SU-DHL-6 (cell line): Measurements from ENCODE around the gene HTD2.
"Not testable (repeated sequence)": the region's sequence is repeated elsewhere in the genome, so short reads cannot be mapped to it uniquely, and the experiment has no call there.

Source experiments
- EZH2phosphoT487 ChIP-seq: fragments of 200-600 bp; sonication (generic), shearing (Covaris generic); conservative IDR thresholded peaks from 2 replicates; pipeline ENCODE4 v1.6.1; 2018; ENCODE audit warnings: mild to moderate bottlenecking, antibody characterized with exemption, low read length, moderate library complexity, mixed read lengths
- TF ChIP-seq, protein P1 (sequence below): fragments of 200-600 bp; sonication (generic); IDR thresholded peaks from one replicate; pipeline ENCODE4 v1.5.1; 2017; ENCODE audit warnings: antibody characterized with exemption, mild to moderate bottlenecking, low read length, moderate library complexity; ENCODE audit not compliant: insufficient read depth, poor library complexity, severe bottlenecking

DNA sequence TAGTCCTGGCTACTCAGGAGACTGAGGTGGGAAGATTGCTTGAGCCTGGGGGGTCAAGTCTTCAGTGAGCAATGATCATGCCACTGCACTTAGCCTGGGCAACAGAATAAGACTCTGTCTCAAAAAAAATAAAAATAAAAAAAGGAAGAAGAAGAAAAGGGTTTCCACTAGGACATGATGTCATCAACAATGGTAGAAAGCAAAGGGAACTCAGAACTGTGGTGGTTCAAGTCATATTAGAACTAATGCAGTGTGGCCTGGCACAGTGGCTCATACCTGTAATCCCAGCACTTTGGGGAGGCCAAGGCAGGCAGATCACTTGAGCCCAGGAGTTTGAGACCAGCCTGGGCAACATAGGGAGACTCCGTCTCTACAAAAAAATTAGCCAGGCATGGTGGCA lies 38.8 kb upstream of the HTD2 start:
- TF ChIP-seq, protein P1, sequence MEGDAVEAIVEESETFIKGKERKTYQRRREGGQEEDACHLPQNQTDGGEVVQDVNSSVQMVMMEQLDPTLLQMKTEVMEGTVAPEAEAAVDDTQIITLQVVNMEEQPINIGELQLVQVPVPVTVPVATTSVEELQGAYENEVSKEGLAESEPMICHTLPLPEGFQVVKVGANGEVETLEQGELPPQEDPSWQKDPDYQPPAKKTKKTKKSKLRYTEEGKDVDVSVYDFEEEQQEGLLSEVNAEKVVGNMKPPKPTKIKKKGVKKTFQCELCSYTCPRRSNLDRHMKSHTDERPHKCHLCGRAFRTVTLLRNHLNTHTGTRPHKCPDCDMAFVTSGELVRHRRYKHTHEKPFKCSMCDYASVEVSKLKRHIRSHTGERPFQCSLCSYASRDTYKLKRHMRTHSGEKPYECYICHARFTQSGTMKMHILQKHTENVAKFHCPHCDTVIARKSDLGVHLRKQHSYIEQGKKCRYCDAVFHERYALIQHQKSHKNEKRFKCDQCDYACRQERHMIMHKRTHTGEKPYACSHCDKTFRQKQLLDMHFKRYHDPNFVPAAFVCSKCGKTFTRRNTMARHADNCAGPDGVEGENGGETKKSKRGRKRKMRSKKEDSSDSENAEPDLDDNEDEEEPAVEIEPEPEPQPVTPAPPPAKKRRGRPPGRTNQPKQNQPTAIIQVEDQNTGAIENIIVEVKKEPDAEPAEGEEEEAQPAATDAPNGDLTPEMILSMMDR: not testable (repeated sequence)
- TF ChIP-seq EZH2phosphoT487: not testable (repeated sequence)
